Dendritic cell treated with granulocyte-macrophage colony-stimulating factor and Interleukin-4, amounts not matched to agents 40 ng/mL and 50 ng/mL, for 4 days (primary cell): ENCODE results near the gene PCDHB5.
"Not testable (repeated sequence)": the region's sequence is repeated elsewhere in the genome, so short reads cannot be mapped to it uniquely, and the experiment has no call there.

Experiments used
- H3K27ac Mint-ChIP-seq: one replicate; pipeline ENCODE4 v1.8.0; 2022; ENCODE audit warnings: mild to moderate bottlenecking, mixed read lengths
- H3K27me3 Mint-ChIP-seq: one replicate; pipeline ENCODE4 v1.8.0; 2022; ENCODE audit warnings: mild to moderate bottlenecking, mixed read lengths
- H3K36me3 Mint-ChIP-seq: one replicate; pipeline ENCODE4 v1.8.0; 2022; ENCODE audit warnings: low read depth, mixed read lengths
- H3K4me1 Mint-ChIP-seq: one replicate; pipeline ENCODE4 v1.8.0; 2022; ENCODE audit warnings: low read depth, mixed read lengths
- H3K4me3 Mint-ChIP-seq: one replicate; pipeline ENCODE4 v1.8.0; 2022; ENCODE audit warnings: mild to moderate bottlenecking, moderate library complexity, mixed read lengths
- H3K9me3 Mint-ChIP-seq: one replicate; pipeline ENCODE4 v1.8.0; 2022; ENCODE audit warnings: mixed read lengths
- intact Hi-C: fragments of 100-400 bp; cut with micrococcal nuclease; formaldehyde crosslinking; loops from one replicate; pipeline ENCODE4 v1.15.0; 2022

Gene PCDHB5

GRCh38 chr5:141174291-141175104 lies 39.5 kb downstream of the PCDHB5 start:
- H3K36me3 Mint-ChIP-seq: not testable (repeated sequence)

GRCh38 chr5:141175933-141176332 lies 40.9 kb downstream of the PCDHB5 start:
- H3K9me3 Mint-ChIP-seq: peaks cover 28% of the 10 kb centered on the region
- no peaks in the 10 kb centered on the region for H3K4me1 Mint-ChIP-seq
- H3K4me3 Mint-ChIP-seq: no peak overlapping the region
- H3K27ac Mint-ChIP-seq: no peak overlapping the region
- intact Hi-C loops: no loop called here
- H3K36me3 Mint-ChIP-seq: no peaks in the 10 kb centered on the region
- peaks cover 7% of the 10 kb centered on the region for H3K27me3 Mint-ChIP-seq

More at GRCh38 chr5:141174291-141175104, 39.5 kb downstream of the PCDHB5 start:
- peaks cover 30% of the 10 kb centered on the region for H3K9me3 Mint-ChIP-seq
- H3K4me1 Mint-ChIP-seq, H3K27me3 Mint-ChIP-seq, intact Hi-C loops, H3K4me3 Mint-ChIP-seq, H3K27ac Mint-ChIP-seq: not testable (repeated sequence)

GRCh38 chr5:141177577-141178191 lies 42.7 kb downstream of the PCDHB5 start, which contains the start of gene PCDHB8:
PCDHB8 (plus strand) TSS chr5:141177790; CDS start chr5:141178035, 245 bp downstream.
- H3K36me3 Mint-ChIP-seq, H3K4me1 Mint-ChIP-seq, H3K27ac Mint-ChIP-seq, intact Hi-C loops, H3K4me3 Mint-ChIP-seq: not testable (repeated sequence)
- Mint-ChIP-seq H3K27me3 (peaks cover 14% of the 10 kb centered on the region), H3K9me3 (peaks cover 35% of the 10 kb centered on the region)

DNA sequence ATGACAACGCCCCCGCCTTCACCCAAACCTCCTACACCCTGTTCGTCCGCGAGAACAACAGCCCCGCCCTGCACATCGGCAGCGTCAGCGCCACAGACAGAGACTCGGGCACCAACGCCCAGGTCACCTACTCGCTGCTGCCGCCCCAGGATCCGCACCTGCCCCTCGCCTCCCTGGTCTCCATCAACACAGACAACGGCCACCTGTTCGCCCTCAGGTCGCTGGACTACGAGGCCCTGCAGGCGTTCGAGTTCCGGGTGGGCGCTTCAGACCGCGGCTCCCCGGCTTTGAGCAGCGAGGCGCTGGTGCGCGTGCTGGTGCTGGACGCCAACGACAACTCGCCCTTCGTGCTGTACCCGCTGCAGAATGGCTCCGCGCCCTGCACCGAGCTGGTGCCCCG lies 44.4 kb downstream of the PCDHB5 start:
- H3K4me1 Mint-ChIP-seq, intact Hi-C loops, H3K36me3 Mint-ChIP-seq, H3K4me3 Mint-ChIP-seq, H3K27ac Mint-ChIP-seq: not testable (repeated sequence)
- Mint-ChIP-seq H3K9me3 (peaks cover 33% of the 10 kb centered on the region), H3K27me3 (peaks cover 18% of the 10 kb centered on the region)

- intact Hi-C loops, H3K4me1 Mint-ChIP-seq, H3K4me3 Mint-ChIP-seq, H3K36me3 Mint-ChIP-seq, H3K27ac Mint-ChIP-seq: not testable (repeated sequence)
- Mint-ChIP-seq H3K27me3 (peaks cover 23% of the 10 kb centered on the region), H3K9me3 (peaks cover 36% of the 10 kb centered on the region)
Observed at GRCh38 chr5:141179876-141180275, 44.9 kb downstream of the PCDHB5 start.

GRCh38 chr5:141180313-141180712 lies 45.3 kb downstream of the PCDHB5 start:
- H3K27me3 Mint-ChIP-seq: peaks cover 24% of the 10 kb centered on the region
- intact Hi-C loops: no loop called here
- no peaks in the 10 kb centered on the region for H3K4me1 Mint-ChIP-seq
- no peaks in the 10 kb centered on the region for H3K36me3 Mint-ChIP-seq
- no peak overlapping the region for H3K4me3 Mint-ChIP-seq
- no peak overlapping the region for H3K27ac Mint-ChIP-seq
- H3K9me3 Mint-ChIP-seq: peaks cover 40% of the 10 kb centered on the region

GRCh38 chr5:141182248-141182647 lies 47.2 kb downstream of the PCDHB5 start, which contains the start of gene PCDHB16:
PCDHB16 (plus strand) TSS chr5:141182387; CDS start chr5:141182560, 173 bp downstream.
- no peaks in the 10 kb centered on the region for H3K36me3 Mint-ChIP-seq
- H3K4me1 Mint-ChIP-seq: no peaks in the 10 kb centered on the region
- H3K9me3 Mint-ChIP-seq: peaks cover 50% of the 10 kb centered on the region
- intact Hi-C loops: no loop called here
- no peak within 1 kb of the TSS for H3K27ac Mint-ChIP-seq
- peaks cover 29% of the 10 kb centered on the region for H3K27me3 Mint-ChIP-seq
- H3K4me3 Mint-ChIP-seq: no peak within 1 kb of the TSS

- H3K4me3 Mint-ChIP-seq, intact Hi-C loops, H3K4me1 Mint-ChIP-seq, H3K36me3 Mint-ChIP-seq, H3K27ac Mint-ChIP-seq: not testable (repeated sequence)
- H3K27me3 Mint-ChIP-seq: peaks cover 42% of the 10 kb centered on the region
- peaks cover 67% of the 10 kb centered on the region for H3K9me3 Mint-ChIP-seq
Observed at GRCh38 chr5:141184117-141184855, 49.3 kb downstream of the PCDHB5 start.

- Mint-ChIP-seq H3K9me3 (peaks cover 66% of the 10 kb centered on the region), H3K4me3 (no peak within 1 kb of the TSS), H3K27me3 (peaks cover 49% of the 10 kb centered on the region), H3K4me1 (no peaks in the 10 kb centered on the region), H3K36me3 (no peaks in the 10 kb centered on the region), H3K27ac (no peak within 1 kb of the TSS)
- intact Hi-C loops: no loop called here
Observed at GRCh38 chr5:141186897-141187512, 52.0 kb downstream of the PCDHB5 start, which contains the start of gene PCDHB9. PCDHB9 (plus strand) TSS chr5:141187161; CDS start chr5:141187319, 158 bp downstream.
